B cell (primary cell): ENCODE data around the gene CHST11. TPM values are rescaled to one million over a fixed set of nuclear protein-coding genes. Genes with fewer than 3 reads are reported as not detected.

Experiments used
- polyA plus RNA-seq: library from polyadenylated mRNA; depleted of rRNA; stranded (reverse); fragments of >200 nt; gene quantifications from 2 replicates; pipeline ENCODE4 v1.2.3, GENCODE V29; 2012
- small RNA-seq: library from RNA; depleted of rRNA; stranded (forward); fragments of <200 nt; gene quantifications from one replicate; pipeline ENCODE3, GENCODE V24; 2012; ENCODE audit warnings: low replicate concordance, low read depth; ENCODE audit not compliant: insufficient read length
- total RNA-seq, 2 donors: library from RNA; stranded (reverse); fragments of 120-200 nt in 1 of 2; gene quantifications; 1 replicate in 1 of 2; 2 replicates in 1 of 2; pipeline versions ENCODE4 v1.2.3 to v1.2.4, GENCODE V29; 2013 to 2022

CHST11 gene
- total and polyA plus RNA-seq, 2 donors (not counting 1 experiment from before 2014, with no cell fraction given) = 46.3 to 152 TPM

Small RNA genes within 50 kb of the gene (small RNA-seq; reads per million reads assigned to genes)
- not detected for gene MIR3922

Other genes with a start within 250 kb of the CHST11 start
- gene TXNRD1, start 241.2 kb upstream of the CHST11 start, total RNA-seq = 44.6 and 48.1 TPM in 2 replicates
- 10.1 and 14.4 TPM in 2 replicates for gene TXNRD1, start 241.2 kb upstream of the CHST11 start, polyA plus RNA-seq
- 9.2 and 9.4 TPM in 2 replicates for gene EID3, start 153.2 kb upstream of the CHST11 start, total RNA-seq
- 6.4 and 9.4 TPM in 2 replicates for gene EID3, start 153.2 kb upstream of the CHST11 start, polyA plus RNA-seq